HepG2 (cell line): Measurements from ENCODE around the gene NDUFA8. TPM values are rescaled to one million over a fixed set of nuclear protein-coding genes. Genes with fewer than 3 reads are reported as not detected.

Experiments used
- AHR ChIP-seq: IDR thresholded peaks from 2 replicates; pipeline ENCODE4 v1.6.1; 2018; ENCODE audit warnings: missing genetic modification reagents, missing compliant biosample characterization
- ATF7 ChIP-seq, 2 experiments: fragments of 450-650 bp in 1 of 2; sonication (generic) in 1 of 2; formaldehyde crosslinking in 1 of 2; IDR thresholded peaks; 2 replicates each; pipeline versions ENCODE4 v1.4.0 to v1.6.1; 2016 to 2020; ENCODE audit warnings: antibody characterized with exemption in 1 of 2, mild to moderate bottlenecking in 1 of 2, missing genetic modification reagents in 1 of 2
- ATM ChIP-seq: fragments of 450-650 bp; IDR thresholded peaks from 2 replicates; pipeline ENCODE4 v1.7.1; 2017; ENCODE audit warnings: mild to moderate bottlenecking, borderline replicate concordance
- EHMT2 ChIP-seq: fragments of 200-600 bp; sonication (generic); IDR thresholded peaks from 2 replicates; pipeline ENCODE4 v1.7.0; 2017; ENCODE audit warnings: antibody characterized with exemption, low read depth, low read length, borderline replicate concordance
- MAF1 ChIP-seq: sonication (generic); formaldehyde crosslinking; IDR thresholded peaks from 2 replicates; pipeline ENCODE4 v1.5.0; 2020; ENCODE audit warnings: missing genetic modification reagents, borderline replicate concordance
- MIER2 ChIP-seq: IDR thresholded peaks from 2 replicates; pipeline ENCODE4 v1.6.1; 2016; ENCODE audit warnings: missing biosample characterization, missing genetic modification reagents
- NCOA5 ChIP-seq: sonication (generic); formaldehyde crosslinking; IDR thresholded peaks from 2 replicates; pipeline ENCODE4 v1.4.0; 2020; ENCODE audit warnings: missing genetic modification reagents
- PLSCR1 ChIP-seq: sonication (generic); formaldehyde crosslinking; IDR thresholded peaks from 2 replicates; pipeline ENCODE4 v1.5.0; 2020; ENCODE audit warnings: missing genetic modification reagents, mild to moderate bottlenecking, borderline replicate concordance
- RBM39 ChIP-seq: fragments of 200-400 bp; formaldehyde crosslinking; IDR thresholded peaks from one replicate; pipeline ENCODE4 v1.6.1; 2018; ENCODE audit warnings: antibody characterized with exemption, mild to moderate bottlenecking, low read depth, low read length; ENCODE audit not compliant: poor library complexity, severe bottlenecking
- RXRA ChIP-seq: sonication (generic); formaldehyde crosslinking; IDR thresholded peaks from 2 replicates; pipeline ENCODE4 v1.5.1; 2020; ENCODE audit warnings: missing genetic modification reagents
- TBX2 ChIP-seq: sonication (generic); formaldehyde crosslinking; IDR thresholded peaks from 2 replicates; pipeline ENCODE4 v1.5.0; 2020; ENCODE audit warnings: missing genetic modification reagents, mild to moderate bottlenecking, borderline replicate concordance
- USF2 ChIP-seq, 2 experiments: sonication (generic) in 1 of 2; formaldehyde crosslinking in 1 of 2; IDR thresholded peaks; 2 replicates each; pipeline versions ENCODE4 v1.5.1 to v1.6.1; 2011 to 2020; ENCODE audit warnings: borderline replicate concordance in 1 of 2, low read depth in 1 of 2, low read length in 1 of 2, mild to moderate bottlenecking in 1 of 2, missing genetic modification reagents in 1 of 2, moderate library complexity in 1 of 2
- ZNF792 ChIP-seq: IDR thresholded peaks from 2 replicates; pipeline ENCODE4 v1.6.1; 2016
- ZNF83 ChIP-seq: sonication (generic); formaldehyde crosslinking; IDR thresholded peaks from 2 replicates; pipeline ENCODE4 v1.4.0; 2020; ENCODE audit warnings: missing genetic modification reagents, mild to moderate bottlenecking, borderline replicate concordance
- ZNF841 ChIP-seq: sonication (generic); formaldehyde crosslinking; IDR thresholded peaks from 2 replicates; pipeline ENCODE4 v1.8.1; 2023; ENCODE audit warnings: missing genetic modification reagents, borderline replicate concordance
- ZNF878 ChIP-seq: sonication (generic); formaldehyde crosslinking; IDR thresholded peaks from 2 replicates; pipeline ENCODE4 v1.8.1; 2023; ENCODE audit warnings: mild to moderate bottlenecking, missing genetic modification reagents, moderate library complexity
- polyA plus RNA-seq, 8 experiments: library from polyadenylated mRNA; depleted of rRNA in 3 of 8; stranded (reverse) in 7 of 8; unstranded in 1 of 8; fragments of >200 nt; fragmentation: Illumina TruSeq in 4 of 8; extraction: Trizol in 4 of 8; gene quantifications; 2 replicates each; pipeline versions ENCODE4 v1.2.1 to v1.2.3, GENCODE V29; 2011 to 2016; ENCODE audit warnings: low read depth in 4 of 8, missing spikeins in 1 of 8, mixed read lengths in 1 of 8; ENCODE audit not compliant: insufficient read depth in 1 of 8
- total RNA-seq, 5 experiments: library from RNA; depleted of rRNA; stranded (reverse); fragments of >200 nt; fragmentation: Illumina TruSeq; extraction: Trizol; gene quantifications; 2 replicates each; pipeline ENCODE4 v1.2.3, GENCODE V29; 2016; ENCODE audit warnings: low read depth in 1 of 5
- TF ChIP-seq, protein P1 (sequence below): IDR thresholded peaks from 2 replicates; pipeline ENCODE4 v1.6.1; 2016; ENCODE audit warnings: missing compliant biosample characterization, missing genetic modification reagents, borderline replicate concordance
- TF ChIP-seq, protein P2 (sequence below): sonication (generic); formaldehyde crosslinking; IDR thresholded peaks from 2 replicates; pipeline ENCODE4 v1.5.0; 2020; ENCODE audit warnings: mild to moderate bottlenecking, missing genetic modification reagents, moderate library complexity
- TF ChIP-seq, protein P3 (sequence below): sonication (generic); formaldehyde crosslinking; IDR thresholded peaks from 2 replicates; pipeline ENCODE4 v1.5.0; 2020; ENCODE audit warnings: missing genetic modification reagents, mild to moderate bottlenecking, borderline replicate concordance
- TF ChIP-seq, protein P4 (sequence below): IDR thresholded peaks from 2 replicates; pipeline ENCODE4 v1.6.1; 2016
- TF ChIP-seq, protein P5 (sequence below), 2 experiments: fragments of 450-650 bp in 1 of 2; sonication (generic) in 1 of 2; formaldehyde crosslinking; IDR thresholded peaks; 2 replicates each; pipeline versions ENCODE4 v1.5.0 to v1.8.0; 2020 to 2022; ENCODE audit warnings: mild to moderate bottlenecking in 1 of 2, missing genetic modification reagents in 1 of 2

NDUFA8 gene
- total and polyA plus RNA-seq, 2 of the 13 experiments (the other 11 are each of a cell fraction or from before 2014, with no cell fraction given): 68.6 to 71.7 TPM

- TF ChIP-seq, protein P1, sequence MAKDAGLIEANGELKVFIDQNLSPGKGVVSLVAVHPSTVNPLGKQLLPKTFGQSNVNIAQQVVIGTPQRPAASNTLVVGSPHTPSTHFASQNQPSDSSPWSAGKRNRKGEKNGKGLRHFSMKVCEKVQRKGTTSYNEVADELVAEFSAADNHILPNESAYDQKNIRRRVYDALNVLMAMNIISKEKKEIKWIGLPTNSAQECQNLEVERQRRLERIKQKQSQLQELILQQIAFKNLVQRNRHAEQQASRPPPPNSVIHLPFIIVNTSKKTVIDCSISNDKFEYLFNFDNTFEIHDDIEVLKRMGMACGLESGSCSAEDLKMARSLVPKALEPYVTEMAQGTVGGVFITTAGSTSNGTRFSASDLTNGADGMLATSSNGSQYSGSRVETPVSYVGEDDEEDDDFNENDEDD (CRISPR knock-in tag): no peak
- TF ChIP-seq PLSCR1 (CRISPR knock-in tag) (no peak), RBM39 (no peak), NCOA5 (CRISPR knock-in tag) (no peak), TBX2 (CRISPR knock-in tag) (peak; percentile 35; the same call in 1 of the 2 replicates), EHMT2 (no peak), RXRA (CRISPR knock-in tag) (peak; percentile 70), USF2 (IDR thresholded peaks at IDR 0.05; ENCODE audit: low read depth, low read length) (no peak), USF2 (CRISPR knock-in tag; IDR thresholded peaks at IDR 0.05; ENCODE audit: borderline replicate concordance) (no peak), ZNF83 (CRISPR knock-in tag) (no peak), ZNF878 (CRISPR knock-in tag) (no peak), ATM (no peak), ZNF841 (CRISPR knock-in tag) (no peak), MIER2 (peak; percentile 24; the same call in 1 of the 2 replicates), MAF1 (CRISPR knock-in tag) (no peak), ATF7 (IDR thresholded peaks at IDR 0.05) (no peak), ATF7 (CRISPR knock-in tag; IDR thresholded peaks at IDR 0.05) (no peak), AHR (CRISPR knock-in tag) (no peak), ZNF792 (no peak)
- TF ChIP-seq, protein P2, sequence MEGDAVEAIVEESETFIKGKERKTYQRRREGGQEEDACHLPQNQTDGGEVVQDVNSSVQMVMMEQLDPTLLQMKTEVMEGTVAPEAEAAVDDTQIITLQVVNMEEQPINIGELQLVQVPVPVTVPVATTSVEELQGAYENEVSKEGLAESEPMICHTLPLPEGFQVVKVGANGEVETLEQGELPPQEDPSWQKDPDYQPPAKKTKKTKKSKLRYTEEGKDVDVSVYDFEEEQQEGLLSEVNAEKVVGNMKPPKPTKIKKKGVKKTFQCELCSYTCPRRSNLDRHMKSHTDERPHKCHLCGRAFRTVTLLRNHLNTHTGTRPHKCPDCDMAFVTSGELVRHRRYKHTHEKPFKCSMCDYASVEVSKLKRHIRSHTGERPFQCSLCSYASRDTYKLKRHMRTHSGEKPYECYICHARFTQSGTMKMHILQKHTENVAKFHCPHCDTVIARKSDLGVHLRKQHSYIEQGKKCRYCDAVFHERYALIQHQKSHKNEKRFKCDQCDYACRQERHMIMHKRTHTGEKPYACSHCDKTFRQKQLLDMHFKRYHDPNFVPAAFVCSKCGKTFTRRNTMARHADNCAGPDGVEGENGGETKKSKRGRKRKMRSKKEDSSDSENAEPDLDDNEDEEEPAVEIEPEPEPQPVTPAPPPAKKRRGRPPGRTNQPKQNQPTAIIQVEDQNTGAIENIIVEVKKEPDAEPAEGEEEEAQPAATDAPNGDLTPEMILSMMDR (CRISPR knock-in tag): no peak
- TF ChIP-seq, protein P3, sequence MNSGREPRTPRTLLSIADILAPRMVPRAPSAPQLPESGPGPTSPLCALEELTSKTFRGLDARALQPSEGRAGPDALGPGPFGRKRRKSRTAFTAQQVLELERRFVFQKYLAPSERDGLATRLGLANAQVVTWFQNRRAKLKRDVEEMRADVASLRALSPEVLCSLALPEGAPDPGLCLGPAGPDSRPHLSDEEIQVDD (CRISPR knock-in tag): no peak
- TF ChIP-seq, protein P4, sequence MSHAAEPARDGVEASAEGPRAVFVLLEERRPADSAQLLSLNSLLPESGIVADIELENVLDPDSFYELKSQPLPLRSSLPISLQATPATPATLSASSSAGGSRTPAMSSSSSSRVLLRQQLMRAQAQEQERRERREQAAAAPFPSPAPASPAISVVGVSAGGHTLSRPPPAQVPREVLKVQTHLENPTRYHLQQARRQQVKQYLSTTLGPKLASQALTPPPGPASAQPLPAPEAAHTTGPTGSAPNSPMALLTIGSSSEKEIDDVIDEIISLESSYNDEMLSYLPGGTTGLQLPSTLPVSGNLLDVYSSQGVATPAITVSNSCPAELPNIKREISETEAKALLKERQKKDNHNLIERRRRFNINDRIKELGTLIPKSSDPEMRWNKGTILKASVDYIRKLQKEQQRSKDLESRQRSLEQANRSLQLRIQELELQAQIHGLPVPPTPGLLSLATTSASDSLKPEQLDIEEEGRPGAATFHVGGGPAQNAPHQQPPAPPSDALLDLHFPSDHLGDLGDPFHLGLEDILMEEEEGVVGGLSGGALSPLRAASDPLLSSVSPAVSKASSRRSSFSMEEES (CRISPR knock-in tag): no peak
- TF ChIP-seq, protein P5, sequence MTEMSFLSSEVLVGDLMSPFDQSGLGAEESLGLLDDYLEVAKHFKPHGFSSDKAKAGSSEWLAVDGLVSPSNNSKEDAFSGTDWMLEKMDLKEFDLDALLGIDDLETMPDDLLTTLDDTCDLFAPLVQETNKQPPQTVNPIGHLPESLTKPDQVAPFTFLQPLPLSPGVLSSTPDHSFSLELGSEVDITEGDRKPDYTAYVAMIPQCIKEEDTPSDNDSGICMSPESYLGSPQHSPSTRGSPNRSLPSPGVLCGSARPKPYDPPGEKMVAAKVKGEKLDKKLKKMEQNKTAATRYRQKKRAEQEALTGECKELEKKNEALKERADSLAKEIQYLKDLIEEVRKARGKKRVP (CRISPR knock-in tag; IDR thresholded peaks at IDR 0.05): no peak
These were observed 28.8 kb upstream of the NDUFA8 start (continued) for GRCh38 chr9:122188369-122188768.
